Endothelial cell of umbilical vein (primary cell): ENCODE data around the gene TMEM140.

ENCODE experiments used
- EZH2 ChIP-seq: IDR thresholded peaks from 2 replicates; pipeline ENCODE4 v1.6.1; 2012; ENCODE audit warnings: borderline replicate concordance, low read depth, mild to moderate bottlenecking, moderate library complexity, low read length, inconsistent platforms; ENCODE audit not compliant: severe bottlenecking
- JUN ChIP-seq: IDR thresholded peaks from 2 replicates; pipeline ENCODE4 v1.6.1; 2011; ENCODE audit warnings: borderline replicate concordance, low read depth; ENCODE audit not compliant: insufficient read length, insufficient read depth
- POLR2A ChIP-seq: IDR thresholded peaks from 2 replicates; pipeline ENCODE4 v1.6.1; 2012; ENCODE audit warnings: low read depth, mild to moderate bottlenecking, control low read depth, low read length
- POLR2AphosphoS5 ChIP-seq: IDR thresholded peaks from 2 replicates; pipeline ENCODE4 v1.6.1; 2012; ENCODE audit warnings: low read depth, mild to moderate bottlenecking, control low read depth, low read length, moderate library complexity; ENCODE audit not compliant: insufficient read depth
- TF ChIP-seq, protein P1 (sequence below), 2 donors: IDR thresholded peaks; 1 replicate in 1 of 2; 2 replicates in 1 of 2; pipeline ENCODE4 v1.5.1; 2011; ENCODE audit warnings: low read length in 2 of 2, mild to moderate bottlenecking in 2 of 2, moderate library complexity in 2 of 2, control low read depth in 1 of 2, inconsistent platforms in 1 of 2, low read depth in 1 of 2; ENCODE audit not compliant: insufficient read depth in 1 of 2; ENCODE audit errors: extremely low read depth in 1 of 2
- TF ChIP-seq, protein P2 (sequence below): IDR thresholded peaks from 2 replicates; pipeline ENCODE4 v1.6.1; 2011; ENCODE audit not compliant: insufficient read depth, insufficient read length

DNA sequence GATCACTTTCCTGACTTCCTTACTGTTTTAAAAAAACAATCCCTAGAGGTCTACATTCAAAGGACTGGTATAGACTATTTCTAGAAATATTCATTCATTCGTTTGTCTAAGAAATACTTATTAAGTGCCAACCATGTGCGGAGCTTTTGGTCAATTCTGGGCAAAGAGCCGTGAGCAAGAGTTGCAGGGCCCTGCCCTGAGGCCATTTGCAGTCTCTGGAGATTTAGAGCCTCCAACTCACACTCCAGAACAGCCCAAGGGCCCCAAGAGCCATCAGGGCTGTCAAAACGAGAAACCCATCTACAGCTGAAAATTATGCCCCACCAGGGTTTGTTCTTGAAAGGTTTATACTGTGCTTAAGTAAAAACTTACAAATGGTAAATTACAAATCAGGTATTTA, 47.3 kb downstream of the TMEM140 start:
- TF ChIP-seq, protein P1, sequence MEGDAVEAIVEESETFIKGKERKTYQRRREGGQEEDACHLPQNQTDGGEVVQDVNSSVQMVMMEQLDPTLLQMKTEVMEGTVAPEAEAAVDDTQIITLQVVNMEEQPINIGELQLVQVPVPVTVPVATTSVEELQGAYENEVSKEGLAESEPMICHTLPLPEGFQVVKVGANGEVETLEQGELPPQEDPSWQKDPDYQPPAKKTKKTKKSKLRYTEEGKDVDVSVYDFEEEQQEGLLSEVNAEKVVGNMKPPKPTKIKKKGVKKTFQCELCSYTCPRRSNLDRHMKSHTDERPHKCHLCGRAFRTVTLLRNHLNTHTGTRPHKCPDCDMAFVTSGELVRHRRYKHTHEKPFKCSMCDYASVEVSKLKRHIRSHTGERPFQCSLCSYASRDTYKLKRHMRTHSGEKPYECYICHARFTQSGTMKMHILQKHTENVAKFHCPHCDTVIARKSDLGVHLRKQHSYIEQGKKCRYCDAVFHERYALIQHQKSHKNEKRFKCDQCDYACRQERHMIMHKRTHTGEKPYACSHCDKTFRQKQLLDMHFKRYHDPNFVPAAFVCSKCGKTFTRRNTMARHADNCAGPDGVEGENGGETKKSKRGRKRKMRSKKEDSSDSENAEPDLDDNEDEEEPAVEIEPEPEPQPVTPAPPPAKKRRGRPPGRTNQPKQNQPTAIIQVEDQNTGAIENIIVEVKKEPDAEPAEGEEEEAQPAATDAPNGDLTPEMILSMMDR (IDR thresholded peaks at IDR 0.05; ENCODE audit: extremely low read depth in 1 of 2, insufficient read depth in 1 of 2, low read depth in 1 of 2, low read length in 2 of 2): no peak
- TF ChIP-seq POLR2A: no peak
- TF ChIP-seq POLR2AphosphoS5: no peak
- TF ChIP-seq JUN: no peak
- TF ChIP-seq EZH2: no peak
- TF ChIP-seq, protein P2, sequence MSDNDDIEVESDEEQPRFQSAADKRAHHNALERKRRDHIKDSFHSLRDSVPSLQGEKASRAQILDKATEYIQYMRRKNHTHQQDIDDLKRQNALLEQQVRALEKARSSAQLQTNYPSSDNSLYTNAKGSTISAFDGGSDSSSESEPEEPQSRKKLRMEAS: no peak
